ENCODE results near the gene JKAMP. TPM values are rescaled to one million over a fixed set of nuclear protein-coding genes. Genes with fewer than 3 reads are reported as not detected.

Gene JKAMP
- total RNA-seq, 4 donors from 2014 or later, result 31.9 to 110 (median 72.5) TPM

GRCh38 chr14:59481407-59481806 is 2.9 kb upstream of the JKAMP start:
- Histone ChIP-seq H3K4me3 (no peak overlapping the region), H3K9me3 (no peaks in the 10 kb centered on the region), H3K27ac (peak overlapping the region in 1 of 2 donors; percentile 95), H3K36me3 (no peaks in the 10 kb centered on the region), H3K4me1 (no peaks in the 10 kb centered on the region), H3K27me3 (no peaks in the 10 kb centered on the region)
- DNase-seq, result no peak
- TF ChIP-seq CTCF (IDR thresholded peaks at IDR 0.05) (no peak), POLR2A (IDR thresholded peaks at IDR 0.05) (no peak)
- intact Hi-C loops (cut with DNase I; ENCODE audit: low total_unique reads), result no loop called here

DNA sequence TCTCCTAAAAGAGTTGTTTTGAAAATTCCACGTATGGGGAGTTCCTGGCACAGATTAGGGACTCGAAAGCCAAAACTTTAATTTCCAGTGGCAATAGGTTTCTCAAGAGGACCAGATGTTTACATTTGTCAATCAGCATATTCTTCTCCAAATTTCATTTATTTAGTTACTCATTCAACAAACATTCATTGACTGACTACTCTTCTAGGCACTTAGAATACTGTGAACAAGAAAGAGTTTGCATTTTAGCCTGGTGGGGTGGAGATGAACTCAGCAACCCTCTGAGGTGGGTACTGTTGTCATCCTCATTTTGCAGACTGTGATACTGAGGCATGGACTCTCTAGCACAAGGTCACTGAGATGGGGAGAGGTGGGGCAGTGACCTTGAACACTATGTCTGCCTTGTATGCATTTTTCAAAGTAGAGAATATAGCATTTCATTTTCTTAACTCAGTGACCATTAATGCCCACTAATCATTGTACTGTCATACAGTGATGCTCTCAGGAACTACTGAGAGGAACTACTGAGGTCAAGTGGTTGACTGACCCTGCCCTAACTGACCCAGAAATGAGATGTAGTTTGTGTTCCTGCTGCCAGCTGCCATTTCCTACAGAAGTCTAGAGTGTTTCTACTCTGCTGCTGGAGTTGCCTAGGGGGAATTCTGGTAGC is 2.3 kb upstream of the JKAMP start:
- Histone ChIP-seq H3K4me1 (no peaks in the 10 kb centered on the region), H3K27me3 (no peaks in the 10 kb centered on the region), H3K27ac (peak overlapping the region; percentile 95 to 96), H3K9me3 (no peaks in the 10 kb centered on the region), H3K4me3 (peak overlapping the region in 1 of 2 donors; percentile 98), H3K36me3 (no peaks in the 10 kb centered on the region)
- no peak for TF ChIP-seq POLR2A (IDR thresholded peaks at IDR 0.05)
- no peak for TF ChIP-seq CTCF (IDR thresholded peaks at IDR 0.05)
- DNase-seq, result no peak
- intact Hi-C loops (cut with DNase I; ENCODE audit: low total_unique reads), result no loop called here

- Histone ChIP-seq H3K4me1 (no peaks in the 10 kb centered on the region), H3K27ac (peak overlapping the region; percentile 95 to 96), H3K4me3 (peak overlapping the region; percentile 90 to 98), H3K9me3 (no peaks in the 10 kb centered on the region), H3K27me3 (no peaks in the 10 kb centered on the region), H3K36me3 (no peaks in the 10 kb centered on the region)
- TF ChIP-seq CTCF (IDR thresholded peaks at IDR 0.05) (no peak), POLR2A (IDR thresholded peaks at IDR 0.05) (no peak)
- DNase-seq, result peak; percentile 18 to 57
- intact Hi-C loops (cut with DNase I; ENCODE audit: low total_unique reads), result no loop called here
Measured at GRCh38 chr14:59482541-59483331, 1.6 kb upstream of the JKAMP start.

GRCh38 chr14:59483363-59483762 is 954 bp upstream of the JKAMP start:
- intact Hi-C loops (cut with DNase I; ENCODE audit: low total_unique reads), result no loop called here
- TF ChIP-seq POLR2A (IDR thresholded peaks at IDR 0.05) (no peak), CTCF (IDR thresholded peaks at IDR 0.05) (no peak)
- H3K4me1 ChIP-seq, result no peaks in the 10 kb centered on the region

DNA sequence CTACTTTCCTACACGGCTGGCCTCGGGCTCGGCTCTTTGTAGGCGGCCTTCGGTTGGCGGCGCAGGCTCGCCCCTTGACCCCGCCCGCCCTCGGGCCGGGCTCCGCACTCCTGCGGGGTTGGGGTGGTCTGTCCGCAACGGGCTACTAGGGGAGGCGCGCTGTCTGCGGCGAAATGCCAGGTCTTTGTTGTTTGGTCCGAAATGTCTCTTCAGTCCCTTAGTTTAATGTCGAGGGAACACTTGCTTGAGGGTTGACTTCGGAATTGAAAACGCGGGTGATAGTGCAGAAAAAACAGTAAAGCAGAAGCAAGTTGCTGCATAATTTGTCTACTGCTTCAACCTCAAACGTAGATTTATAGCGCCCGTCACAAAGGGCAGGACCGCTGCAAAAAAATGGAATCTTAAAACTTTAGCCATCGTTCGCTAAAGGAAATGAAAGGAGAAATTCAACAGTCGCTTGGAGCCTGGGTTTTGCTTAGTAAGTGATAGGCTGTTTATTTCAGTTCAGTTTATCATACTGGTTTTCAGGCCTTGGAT is 390 bp downstream of the JKAMP start:
- H3K36me3 ChIP-seq, result no peaks in the 10 kb centered on the region
- intact Hi-C loops (cut with DNase I; ENCODE audit: low total_unique reads), result no loop called here
- H3K4me3 ChIP-seq, result peak overlapping the region; percentile 90 to 98
- TF ChIP-seq CTCF (IDR thresholded peaks at IDR 0.05) (no peak), POLR2A (IDR thresholded peaks at IDR 0.05) (no peak)
- no peaks in the 10 kb centered on the region for H3K27me3 ChIP-seq
- peak overlapping the region; percentile 95 to 96 for H3K27ac ChIP-seq
- DNase-seq, result no peak
- no peaks in the 10 kb centered on the region for H3K9me3 ChIP-seq
- no peaks in the 10 kb centered on the region for H3K4me1 ChIP-seq

More at GRCh38 chr14:59483363-59483762, 954 bp upstream of the JKAMP start:
- Histone ChIP-seq H3K36me3 (no peaks in the 10 kb centered on the region), H3K4me3 (peak overlapping the region; percentile 90 to 98), H3K27ac (peak overlapping the region; percentile 95 to 96), H3K27me3 (no peaks in the 10 kb centered on the region), H3K9me3 (no peaks in the 10 kb centered on the region)
- DNase-seq, result no peak

All from uterus (tissue), 4 donors.